Measurements from ENCODE around the gene WWOX.

WWOX gene

GRCh38 chr16:79110242-79110641 is 1010.8 kb downstream of the WWOX start:
- TF ChIP-seq CTCF (IDR thresholded peaks at IDR 0.05; ENCODE audit: insufficient read depth, low read length, poor library complexity, severe bottlenecking) = no peak
- no peak for DNase-seq (ENCODE audit: extremely low read depth, insufficient read length)
- Histone ChIP-seq H3K4me3 (replicated peaks; ENCODE audit: low read depth, low read length) (no peak overlapping the region), H3K36me3 (ENCODE audit: control insufficient read depth, insufficient read depth, low read length) (no peaks in the 10 kb centered on the region), H3K27me3 (replicated peaks; ENCODE audit: control insufficient read depth, insufficient read depth, low read length) (no peaks in the 10 kb centered on the region; the same call in none of the 2 replicates)

GRCh38 chr16:79110953-79111352 is 1011.5 kb downstream of the WWOX start:
- Histone ChIP-seq H3K36me3 (ENCODE audit: control insufficient read depth, insufficient read depth, low read length) (no peaks in the 10 kb centered on the region), H3K27me3 (replicated peaks; ENCODE audit: control insufficient read depth, insufficient read depth, low read length) (no peaks in the 10 kb centered on the region; the same call in none of the 2 replicates), H3K4me3 (replicated peaks; ENCODE audit: low read depth, low read length) (no peak overlapping the region)
- DNase-seq (ENCODE audit: extremely low read depth, insufficient read length) = no peak
- no peak for TF ChIP-seq CTCF (IDR thresholded peaks at IDR 0.05; ENCODE audit: insufficient read depth, low read length, poor library complexity, severe bottlenecking)

- DNase-seq (ENCODE audit: extremely low read depth, insufficient read length) = no peak
- H3K36me3 ChIP-seq (ENCODE audit: control insufficient read depth, insufficient read depth, low read length) = no peaks in the 10 kb centered on the region
- H3K27me3 ChIP-seq (replicated peaks; ENCODE audit: control insufficient read depth, insufficient read depth, low read length) = no peaks in the 10 kb centered on the region; the same call in none of the 2 replicates
- no peak for TF ChIP-seq CTCF (IDR thresholded peaks at IDR 0.05; ENCODE audit: insufficient read depth, low read length, poor library complexity, severe bottlenecking)
- no peak overlapping the region for H3K4me3 ChIP-seq (replicated peaks; ENCODE audit: low read depth, low read length)
Observed at GRCh38 chr16:79112462-79112861, 1013.0 kb downstream of the WWOX start.

- no peak overlapping the region for H3K4me3 ChIP-seq (replicated peaks; ENCODE audit: low read depth, low read length)
- no peaks in the 10 kb centered on the region for H3K36me3 ChIP-seq (ENCODE audit: control insufficient read depth, insufficient read depth, low read length)
- no peaks in the 10 kb centered on the region; the same call in 1 of the 2 replicates for H3K27me3 ChIP-seq (replicated peaks; ENCODE audit: control insufficient read depth, insufficient read depth, low read length)
- DNase-seq (ENCODE audit: extremely low read depth, insufficient read length) = no peak
- TF ChIP-seq CTCF (IDR thresholded peaks at IDR 0.05; ENCODE audit: insufficient read depth, low read length, poor library complexity, severe bottlenecking) = no peak
Observed at GRCh38 chr16:79113826-79114225, 1014.4 kb downstream of the WWOX start.

GRCh38 chr16:79114759-79115158 is 1015.3 kb downstream of the WWOX start:
- no peaks in the 10 kb centered on the region for H3K36me3 ChIP-seq (ENCODE audit: control insufficient read depth, insufficient read depth, low read length)
- no peak for TF ChIP-seq CTCF (IDR thresholded peaks at IDR 0.05; ENCODE audit: insufficient read depth, low read length, poor library complexity, severe bottlenecking)
- no peak overlapping the region for H3K4me3 ChIP-seq (replicated peaks; ENCODE audit: low read depth, low read length)
- no peaks in the 10 kb centered on the region for H3K27me3 ChIP-seq (replicated peaks; ENCODE audit: control insufficient read depth, insufficient read depth, low read length)
- DNase-seq (ENCODE audit: extremely low read depth, insufficient read length) = no peak

GRCh38 chr16:79121906-79122305 is 1022.5 kb downstream of the WWOX start:
- no peaks in the 10 kb centered on the region for H3K36me3 ChIP-seq (ENCODE audit: control insufficient read depth, insufficient read depth, low read length)
- no peak for DNase-seq (ENCODE audit: extremely low read depth, insufficient read length)
- TF ChIP-seq CTCF (IDR thresholded peaks at IDR 0.05; ENCODE audit: insufficient read depth, low read length, poor library complexity, severe bottlenecking) = no peak
- no peak overlapping the region for H3K4me3 ChIP-seq (replicated peaks; ENCODE audit: low read depth, low read length)
- H3K27me3 ChIP-seq (replicated peaks; ENCODE audit: control insufficient read depth, insufficient read depth, low read length) = no peaks in the 10 kb centered on the region; the same call in 1 of the 2 replicates
